ENCODE results near the gene GNAL. TPM values are rescaled to one million over a fixed set of nuclear protein-coding genes. Genes with fewer than 3 reads are reported as not detected.
A peak's percentile ranks its signal among the peaks of the same experiment; 100 is the strongest.

GNAL gene
- total RNA-seq, 1 experiment from 2014 or later = 0.06 TPM

GRCh38 chr18:11760498-11761167 lies 71.6 kb downstream of the GNAL start:
- intact Hi-C loops (cut with micrococcal nuclease; ENCODE audit: unreplicated experiment) = no loop called here
- ChIA-PET POLR2A (ENCODE audit: low non-redundant PET) (no interaction called here), CTCF (no interaction called here)
- TF ChIP-seq EZH2 (IDR thresholded peaks at IDR 0.05; ENCODE audit: borderline replicate concordance, low read depth, low read length, poor library complexity, severe bottlenecking) (no peak), CTCF (conservative IDR thresholded peaks at IDR 0.05; ENCODE audit: low read depth, low read length) (no peak)
- Histone ChIP-seq H3K4me1 (ENCODE audit: insufficient read depth, low read length, poor library complexity, severe bottlenecking) (no peaks in the 10 kb centered on the region), H3K27ac (ENCODE audit: low read depth, low read length, poor library complexity, severe bottlenecking) (no peak overlapping the region), H3K9me3 (ENCODE audit: low read depth, low read length, poor library complexity, severe bottlenecking) (no peaks in the 10 kb centered on the region), H3K27me3 (replicated peaks; ENCODE audit: insufficient read depth, low read depth, low read length, poor library complexity) (peaks cover 39% of the 10 kb centered on the region), H3K36me3 (ENCODE audit: insufficient read depth, low read length, poor library complexity, severe bottlenecking) (no peaks in the 10 kb centered on the region), H3K4me3 (ENCODE audit: low read depth, low read length, poor library complexity, severe bottlenecking) (no peak overlapping the region)
- DNase-seq (ENCODE audit: low spot score) = no peak
- no TSS peak for BruUV-seq (replicated peaks)

DNA sequence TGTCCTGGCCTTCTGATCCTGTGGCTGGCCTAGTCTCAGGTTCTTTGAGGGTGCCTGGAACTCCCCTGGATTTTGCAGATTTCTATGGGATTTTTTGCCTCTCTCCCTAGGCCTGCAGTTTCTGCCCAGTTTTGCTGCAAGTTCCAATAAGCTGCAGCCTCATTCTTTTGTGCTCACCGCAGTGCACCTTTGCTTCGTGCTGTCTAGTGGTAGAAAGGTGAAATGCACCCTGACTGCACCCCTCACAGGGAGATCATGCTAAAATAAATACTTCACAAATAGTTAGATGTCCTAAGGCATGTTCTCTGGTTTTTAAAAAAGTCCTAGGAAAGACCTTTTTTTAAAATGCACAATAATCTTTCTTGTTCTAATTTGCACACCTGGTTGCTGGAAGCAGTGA lies 72.5 kb downstream of the GNAL start:
- CTCF ChIA-PET = no interaction called here
- BruUV-seq (replicated peaks) = no TSS peak
- TF ChIP-seq EZH2 (IDR thresholded peaks at IDR 0.05; ENCODE audit: borderline replicate concordance, low read depth, low read length, poor library complexity, severe bottlenecking) = no peak
- 0 out of 2 replicates have a peak, but pooled peaks have one; percentile 24 for TF ChIP-seq CTCF (conservative IDR thresholded peaks at IDR 0.05; ENCODE audit: low read depth, low read length)

GRCh38 chr18:11762429-11762828 lies 73.4 kb downstream of the GNAL start:
- H3K36me3 ChIP-seq (ENCODE audit: insufficient read depth, low read length, poor library complexity, severe bottlenecking) = no peaks in the 10 kb centered on the region
- POLR2A ChIA-PET (ENCODE audit: low non-redundant PET) = no interaction called here
- no TSS peak for BruUV-seq (replicated peaks)
- CTCF ChIA-PET = no interaction called here
- TF ChIP-seq CTCF (conservative IDR thresholded peaks at IDR 0.05; ENCODE audit: low read depth, low read length) (no peak), EZH2 (IDR thresholded peaks at IDR 0.05; ENCODE audit: borderline replicate concordance, low read depth, low read length, poor library complexity, severe bottlenecking) (no peak)
- no peak overlapping the region for H3K27ac ChIP-seq (ENCODE audit: low read depth, low read length, poor library complexity, severe bottlenecking)
- no peak overlapping the region for H3K4me3 ChIP-seq (ENCODE audit: low read depth, low read length, poor library complexity, severe bottlenecking)
- no peaks in the 10 kb centered on the region for H3K4me1 ChIP-seq (ENCODE audit: insufficient read depth, low read length, poor library complexity, severe bottlenecking)
- DNase-seq (ENCODE audit: low spot score) = no peak
- no peaks in the 10 kb centered on the region for H3K9me3 ChIP-seq (ENCODE audit: low read depth, low read length, poor library complexity, severe bottlenecking)
- H3K27me3 ChIP-seq (replicated peaks; ENCODE audit: insufficient read depth, low read depth, low read length, poor library complexity) = peaks cover 39% of the 10 kb centered on the region
- intact Hi-C loops (cut with micrococcal nuclease; ENCODE audit: unreplicated experiment) = no loop called here

More for the DNA sequence above, 72.5 kb downstream of the GNAL start:
- POLR2A ChIA-PET (ENCODE audit: low non-redundant PET) = no interaction called here
- no peaks in the 10 kb centered on the region for H3K9me3 ChIP-seq (ENCODE audit: low read depth, low read length, poor library complexity, severe bottlenecking)
- peaks cover 39% of the 10 kb centered on the region for H3K27me3 ChIP-seq (replicated peaks; ENCODE audit: insufficient read depth, low read depth, low read length, poor library complexity)
- no peak overlapping the region for H3K4me3 ChIP-seq (ENCODE audit: low read depth, low read length, poor library complexity, severe bottlenecking)
- no peak for DNase-seq (ENCODE audit: low spot score)
- intact Hi-C loops (cut with micrococcal nuclease; ENCODE audit: unreplicated experiment) = no loop called here
- no peaks in the 10 kb centered on the region for H3K4me1 ChIP-seq (ENCODE audit: insufficient read depth, low read length, poor library complexity, severe bottlenecking)
- H3K27ac ChIP-seq (ENCODE audit: low read depth, low read length, poor library complexity, severe bottlenecking) = no peak overlapping the region
- no peaks in the 10 kb centered on the region for H3K36me3 ChIP-seq (ENCODE audit: insufficient read depth, low read length, poor library complexity, severe bottlenecking)

Data from A673 (cell line).